H9 (cell line): Measurements from ENCODE around the gene C12orf75. TPM values are rescaled to one million over a fixed set of nuclear protein-coding genes. Genes with fewer than 3 reads are reported as not detected.

Source experiments
- DNase-seq: peaks from one replicate; pipeline ENCODE4 v3.0.0-alpha.2; 2017
- H2AFZ ChIP-seq: one replicate; pipeline ENCODE4 v1.6.1; 2013; ENCODE audit warnings: mild to moderate bottlenecking, low read length, control low read depth, moderate library complexity
- H2AK5ac ChIP-seq: 2 replicates; pipeline ENCODE4 v1.6.1; 2013; ENCODE audit warnings: low read length, control low read depth, mixed read lengths; ENCODE audit not compliant: insufficient read length
- H2BK120ac ChIP-seq: one replicate; pipeline ENCODE4 v1.6.1; 2013; ENCODE audit warnings: low read depth, mild to moderate bottlenecking, low read length, control low read depth, inconsistent platforms; ENCODE audit not compliant: poor library complexity, severe bottlenecking
- H2BK12ac ChIP-seq: 2 replicates; pipeline ENCODE4 v1.6.1; 2013; ENCODE audit warnings: low read length, control low read depth, mixed read lengths, low read depth; ENCODE audit not compliant: insufficient read length
- H2BK15ac ChIP-seq: 2 replicates; pipeline ENCODE4 v1.6.1; 2013; ENCODE audit warnings: low read depth, low read length, control low read depth
- H2BK20ac ChIP-seq: one replicate; pipeline ENCODE4 v1.6.1; 2013; ENCODE audit warnings: low read depth, mild to moderate bottlenecking, low read length, control low read depth, inconsistent platforms; ENCODE audit not compliant: poor library complexity, severe bottlenecking
- H2BK5ac ChIP-seq: 2 replicates; pipeline ENCODE4 v1.6.1; 2013; ENCODE audit warnings: low read length, control low read depth, mixed read lengths; ENCODE audit not compliant: insufficient read length
- H3K14ac ChIP-seq: 2 replicates; pipeline ENCODE4 v1.6.1; 2013; ENCODE audit warnings: low read length, control low read depth; ENCODE audit not compliant: insufficient read depth
- H3K18ac ChIP-seq: 2 replicates; pipeline ENCODE4 v1.6.1; 2013; ENCODE audit warnings: low read depth, mild to moderate bottlenecking, mixed read lengths, low read length, control low read depth; ENCODE audit not compliant: insufficient read length
- H3K23ac ChIP-seq: 2 replicates; pipeline ENCODE4 v1.6.1; 2013; ENCODE audit warnings: low read length, control low read depth, mixed read lengths, low read depth; ENCODE audit not compliant: insufficient read length
- H3K23me2 ChIP-seq: 2 replicates; pipeline ENCODE4 v1.6.1; 2013; ENCODE audit warnings: low read depth, mild to moderate bottlenecking, mixed read lengths, low read length, control low read depth; ENCODE audit not compliant: insufficient read length, poor library complexity, severe bottlenecking
- H3K27ac ChIP-seq: 2 replicates; pipeline ENCODE4 v1.5.1; 2013; ENCODE audit warnings: low read length, control low read depth, mixed read lengths, low read depth; ENCODE audit not compliant: insufficient read length
- H3K27me3 ChIP-seq: 2 replicates; pipeline ENCODE4 v1.6.1; 2013; ENCODE audit warnings: low read length, control low read depth, inconsistent platforms; ENCODE audit not compliant: insufficient read depth
- H3K4ac ChIP-seq: 2 replicates; pipeline ENCODE4 v1.6.1; 2013; ENCODE audit warnings: low read depth, mild to moderate bottlenecking, control low read depth, inconsistent platforms, low read length, moderate library complexity
- H3K4me1 ChIP-seq: 2 replicates; pipeline ENCODE4 v1.6.1; 2013; ENCODE audit warnings: low read length, control low read depth, inconsistent platforms; ENCODE audit not compliant: insufficient read depth
- H3K4me2 ChIP-seq: 2 replicates; pipeline ENCODE4 v1.6.1; 2013; ENCODE audit warnings: low read length, control low read depth, mixed read lengths; ENCODE audit not compliant: insufficient read length, insufficient read depth
- H3K56ac ChIP-seq: 2 replicates; pipeline ENCODE4 v1.6.1; 2013; ENCODE audit warnings: low read depth, mild to moderate bottlenecking, mixed read lengths, low read length, control low read depth; ENCODE audit not compliant: insufficient read length
- H3K79me1 ChIP-seq: 2 replicates; pipeline ENCODE4 v1.6.1; 2013; ENCODE audit warnings: low read depth, mild to moderate bottlenecking, moderate library complexity, low read length, control low read depth, inconsistent platforms; ENCODE audit not compliant: insufficient read depth, poor library complexity, severe bottlenecking
- H3K79me2 ChIP-seq: 2 replicates; pipeline ENCODE4 v1.6.1; 2013; ENCODE audit warnings: low read length, control low read depth, inconsistent platforms; ENCODE audit not compliant: insufficient read depth
- H3K9ac ChIP-seq: 2 replicates; pipeline ENCODE4 v1.6.1; 2013; ENCODE audit warnings: low read length, control low read depth, mixed read lengths; ENCODE audit not compliant: insufficient read length; ENCODE audit errors: extremely low read depth
- H3K9me3 ChIP-seq: one replicate; pipeline ENCODE4 v1.6.1; 2013; ENCODE audit warnings: low read depth, low read length, inconsistent platforms; ENCODE audit not compliant: control insufficient read depth
- H3T11ph ChIP-seq: one replicate; pipeline ENCODE4 v1.6.1; 2013; ENCODE audit warnings: mild to moderate bottlenecking, low read length, control low read depth, inconsistent platforms
- H4K20me1 ChIP-seq: one replicate; pipeline ENCODE4 v1.6.1; 2013; ENCODE audit not compliant: control insufficient read depth, insufficient read length, insufficient read depth
- H4K5ac ChIP-seq: 2 replicates; pipeline ENCODE4 v1.6.1; 2013; ENCODE audit warnings: low read depth, mild to moderate bottlenecking, mixed read lengths, low read length, control low read depth; ENCODE audit not compliant: insufficient read length
- H4K8ac ChIP-seq: replicated peaks from 2 replicates; pipeline ENCODE4 v1.6.1; 2013; ENCODE audit warnings: low read length, control low read depth, mixed read lengths, low read depth; ENCODE audit not compliant: insufficient read length
- H4K91ac ChIP-seq: 2 replicates; pipeline ENCODE4 v1.6.1; 2013; ENCODE audit warnings: low read depth, mild to moderate bottlenecking, moderate library complexity, mixed read lengths, low read length, control low read depth; ENCODE audit not compliant: insufficient read length
- H3K27ac Mint-ChIP-seq, 3 experiments: 2 replicates in 2 of 3; 3 replicates in 1 of 3; pipeline ENCODE4 v1.8.0; 2020 to 2021; ENCODE audit warnings: mixed read lengths in 3 of 3, mild to moderate bottlenecking in 1 of 3, moderate library complexity in 1 of 3
- H3K27me3 Mint-ChIP-seq: 2 replicates; pipeline ENCODE4 v1.8.0; 2021; ENCODE audit warnings: low read depth, mild to moderate bottlenecking, moderate library complexity, mixed read lengths
- H3K36me3 Mint-ChIP-seq, 3 experiments: 2 replicates in 2 of 3; 3 replicates in 1 of 3; pipeline ENCODE4 v1.8.0; 2020 to 2021; ENCODE audit warnings: low read depth in 3 of 3, mixed read lengths in 3 of 3; ENCODE audit not compliant: insufficient read depth in 1 of 3
- H3K4me1 Mint-ChIP-seq, 2 experiments: 2 replicates each; pipeline ENCODE4 v1.8.0; 2020; ENCODE audit warnings: mixed read lengths in 2 of 2
- H3K4me3 Mint-ChIP-seq, 2 experiments: 2 replicates in 1 of 2; 3 replicates in 1 of 2; pipeline ENCODE4 v1.8.0; 2020 to 2021; ENCODE audit warnings: mild to moderate bottlenecking in 2 of 2, mixed read lengths in 2 of 2, moderate library complexity in 1 of 2
- H3K9me3 Mint-ChIP-seq, 2 experiments: 2 replicates in 1 of 2; 3 replicates in 1 of 2; pipeline ENCODE4 v1.8.0; 2020; ENCODE audit warnings: mild to moderate bottlenecking in 2 of 2, mixed read lengths in 2 of 2, moderate library complexity in 1 of 2
- WGBS: extraction: QIAGEN DNeasy Blood & Tissue Kit; methylation state at CpG from one replicate; pipeline ENCODE4 v1.1.7; 2013; ENCODE audit warnings: missing lambda C conversion rate, low lambda C conversion rate, mixed read lengths; ENCODE audit not compliant: insufficient read length; ENCODE audit errors: extremely low coverage; 5-methylcytosine and 5-hydroxymethylcytosine counted together
- total RNA-seq: library from RNA; stranded (reverse); gene quantifications from 2 replicates; pipeline ENCODE4 v1.2.1, GENCODE V29; 2021
- TF ChIP-seq, protein P1 (sequence below): fragments of 200-600 bp; sonication (generic); conservative IDR thresholded peaks from 3 replicates; pipeline ENCODE4 v1.8.0; 2021; ENCODE audit warnings: antibody characterized with exemption, mild to moderate bottlenecking

Gene C12orf75
- total RNA-seq, 1 experiment from 2014 or later, result 37.9 TPM

DNA sequence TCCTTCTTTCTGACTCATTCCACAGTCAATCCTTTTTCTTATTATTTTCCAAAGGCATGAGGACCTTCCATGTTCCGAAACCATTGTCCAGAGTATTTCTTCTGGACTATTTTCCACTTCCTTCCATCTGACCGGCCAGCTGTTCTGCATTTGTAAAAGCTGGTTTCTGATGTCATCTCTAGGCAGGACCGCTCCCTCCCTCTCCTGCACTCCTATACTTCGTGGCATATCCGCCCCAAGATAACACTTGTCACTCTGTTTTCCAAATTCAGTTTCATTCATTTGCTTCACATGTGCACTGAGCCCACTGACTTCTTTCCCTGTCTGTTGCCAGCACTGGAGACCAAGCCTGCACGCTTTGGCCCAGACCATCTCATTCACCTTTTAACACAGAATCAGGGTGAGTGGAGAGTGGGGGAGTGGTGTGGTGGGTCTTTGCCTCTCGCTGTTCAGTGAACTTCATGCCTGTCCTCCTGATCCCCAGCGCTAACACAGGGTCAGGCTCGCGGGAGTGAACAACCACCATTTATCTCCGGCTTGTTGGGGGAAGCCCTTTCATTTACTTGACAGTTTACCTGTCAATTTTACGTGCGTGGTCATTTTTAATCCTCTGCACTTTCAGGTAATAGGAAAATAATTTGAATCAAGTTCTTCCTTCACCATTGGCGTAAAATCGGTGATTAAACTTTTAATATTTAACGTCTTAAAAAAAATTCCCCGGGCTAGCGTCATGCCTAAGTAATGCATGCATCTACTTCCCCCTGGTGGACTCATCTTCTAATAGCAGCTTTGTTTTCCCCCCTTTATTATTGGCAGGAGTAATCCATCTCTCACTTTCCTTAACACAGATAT, 52.5 kb downstream of the C12orf75 start:
- H3K4me1 ChIP-seq, result peaks cover 2% of the 10 kb centered on the region; the same call in 1 of the 2 replicates
- H3K4ac ChIP-seq, result no peak overlapping the region
- no peak overlapping the region for H3K14ac ChIP-seq
- no peaks in the 10 kb centered on the region for H4K20me1 ChIP-seq
- H2BK20ac ChIP-seq, result peak overlapping the region; percentile 83
- H3K18ac ChIP-seq, result no peak overlapping the region
- no CpG with 5 or more reads among the region's 18 CpGs for WGBS
- no peak overlapping the region for H3K23ac ChIP-seq
- H3K56ac ChIP-seq, result no peak overlapping the region
- no peak overlapping the region for H2BK120ac ChIP-seq
- H3K4me1 Mint-ChIP-seq, result no peaks in the 10 kb centered on the region
- no peaks in the 10 kb centered on the region for H3K23me2 ChIP-seq
- no peak overlapping the region for H2AK5ac ChIP-seq
- no peaks in the 10 kb centered on the region for H3K27me3 Mint-ChIP-seq
- TF ChIP-seq, protein P1, sequence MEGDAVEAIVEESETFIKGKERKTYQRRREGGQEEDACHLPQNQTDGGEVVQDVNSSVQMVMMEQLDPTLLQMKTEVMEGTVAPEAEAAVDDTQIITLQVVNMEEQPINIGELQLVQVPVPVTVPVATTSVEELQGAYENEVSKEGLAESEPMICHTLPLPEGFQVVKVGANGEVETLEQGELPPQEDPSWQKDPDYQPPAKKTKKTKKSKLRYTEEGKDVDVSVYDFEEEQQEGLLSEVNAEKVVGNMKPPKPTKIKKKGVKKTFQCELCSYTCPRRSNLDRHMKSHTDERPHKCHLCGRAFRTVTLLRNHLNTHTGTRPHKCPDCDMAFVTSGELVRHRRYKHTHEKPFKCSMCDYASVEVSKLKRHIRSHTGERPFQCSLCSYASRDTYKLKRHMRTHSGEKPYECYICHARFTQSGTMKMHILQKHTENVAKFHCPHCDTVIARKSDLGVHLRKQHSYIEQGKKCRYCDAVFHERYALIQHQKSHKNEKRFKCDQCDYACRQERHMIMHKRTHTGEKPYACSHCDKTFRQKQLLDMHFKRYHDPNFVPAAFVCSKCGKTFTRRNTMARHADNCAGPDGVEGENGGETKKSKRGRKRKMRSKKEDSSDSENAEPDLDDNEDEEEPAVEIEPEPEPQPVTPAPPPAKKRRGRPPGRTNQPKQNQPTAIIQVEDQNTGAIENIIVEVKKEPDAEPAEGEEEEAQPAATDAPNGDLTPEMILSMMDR, result peak; percentile 84
- H3K9me3 ChIP-seq, result no peaks in the 10 kb centered on the region
- no peak overlapping the region for H3K9ac ChIP-seq
- H3K27ac ChIP-seq, result no peak overlapping the region
- no peak overlapping the region for H4K5ac ChIP-seq
- no peaks in the 10 kb centered on the region for H3K79me1 ChIP-seq
- H2BK12ac ChIP-seq, result no peak overlapping the region
- H4K8ac ChIP-seq, result no peak overlapping the region
- H2BK15ac ChIP-seq, result no peak overlapping the region
- H3K4me3 Mint-ChIP-seq, result no peak overlapping the region
- no peak overlapping the region for H3K27ac Mint-ChIP-seq
- peak overlapping the region; percentile 47 for H3K4me2 ChIP-seq
- no peaks in the 10 kb centered on the region for H3K27me3 ChIP-seq
- no peaks in the 10 kb centered on the region for H3K9me3 Mint-ChIP-seq
- DNase-seq, result peak; percentile 35
- no peak overlapping the region for H2BK5ac ChIP-seq
- H4K91ac ChIP-seq, result no peak overlapping the region
- H3K36me3 Mint-ChIP-seq, result no peaks in the 10 kb centered on the region
- H3K79me2 ChIP-seq, result no peaks in the 10 kb centered on the region
- no peak overlapping the region for H3T11ph ChIP-seq
- no peak overlapping the region for H2AFZ ChIP-seq
